T-helper 2 cell treated with Interferon-gamma antibody and Interleukin-4, amounts not matched to agents 100 ng/mL and 5 ng/mL, for 36 hours (primary cell): Measurements from ENCODE around the gene RSU1. TPM values are rescaled to one million over a fixed set of nuclear protein-coding genes. Genes with fewer than 3 reads are reported as not detected.

Experiments used
- intact Hi-C: fragments of 100-400 bp; cut with micrococcal nuclease; formaldehyde crosslinking; loops from one replicate; pipeline ENCODE4 v1.15.1; 2023
- total RNA-seq: library from RNA; stranded (reverse); gene quantifications from 2 replicates; pipeline ENCODE4 v1.2.3, GENCODE V29; 2022

RSU1 gene
- total RNA-seq, 1 donor from 2014 or later: 86.9 TPM

DNA sequence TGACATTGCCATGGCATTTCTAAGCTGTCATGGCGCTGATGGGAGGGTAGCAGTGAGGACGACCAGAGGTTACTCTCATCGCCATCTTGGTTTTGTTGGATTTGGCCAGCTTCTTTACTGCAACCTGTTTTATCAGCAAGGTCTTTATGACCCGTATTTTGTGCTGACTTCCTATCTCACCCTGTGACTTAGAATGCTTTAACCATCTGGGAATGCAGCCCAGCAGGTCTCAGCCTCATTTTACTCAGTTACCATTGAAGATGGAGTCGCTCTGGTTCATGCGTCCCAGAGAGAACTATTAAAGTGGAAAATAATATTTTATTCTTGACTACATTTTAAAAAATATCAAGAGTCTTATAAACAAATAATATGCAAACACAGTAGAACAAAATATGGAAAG lies 131.7 kb downstream of the RSU1 start:
- intact Hi-C loops: no loop called here

DNA sequence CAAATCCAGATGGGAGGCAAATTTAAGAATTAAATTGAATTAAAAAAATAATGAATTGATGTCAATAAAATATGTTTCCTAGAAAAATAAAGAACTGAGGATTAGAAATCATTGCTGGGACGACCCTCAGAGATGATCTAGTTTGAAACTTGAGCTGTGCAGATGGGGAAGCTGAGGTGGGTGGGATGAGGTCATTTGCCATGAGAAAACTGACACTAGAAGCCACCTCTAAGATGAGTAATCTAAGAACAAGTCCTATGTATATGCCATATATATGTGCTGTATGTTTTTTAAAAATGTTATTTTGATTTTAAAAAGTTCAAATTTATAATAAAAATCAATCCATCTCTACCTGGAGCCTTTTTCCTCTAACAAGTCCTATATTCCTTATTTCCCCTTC lies 135.7 kb downstream of the RSU1 start:
- intact Hi-C loops: no loop called here

DNA sequence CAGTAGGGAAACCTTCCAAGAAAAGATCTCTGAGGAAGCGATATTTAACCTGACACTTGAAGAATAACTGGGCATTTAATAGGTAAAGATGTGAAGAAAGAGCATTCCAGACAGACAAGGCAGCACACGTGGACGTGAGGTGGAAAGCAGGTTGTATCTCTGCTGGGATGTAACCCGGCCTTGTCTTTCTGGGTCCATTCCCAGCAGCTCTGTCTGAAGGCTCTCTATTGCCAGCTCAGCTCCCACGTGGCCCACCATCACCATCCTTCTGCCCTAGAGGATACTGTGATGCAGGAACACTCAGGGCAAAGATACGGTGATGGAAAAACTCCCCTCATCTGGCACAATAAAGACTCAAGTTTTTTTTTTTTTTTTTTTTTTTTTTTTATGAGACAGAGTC lies 137.7 kb downstream of the RSU1 start:
- intact Hi-C loops: no loop called here

DNA sequence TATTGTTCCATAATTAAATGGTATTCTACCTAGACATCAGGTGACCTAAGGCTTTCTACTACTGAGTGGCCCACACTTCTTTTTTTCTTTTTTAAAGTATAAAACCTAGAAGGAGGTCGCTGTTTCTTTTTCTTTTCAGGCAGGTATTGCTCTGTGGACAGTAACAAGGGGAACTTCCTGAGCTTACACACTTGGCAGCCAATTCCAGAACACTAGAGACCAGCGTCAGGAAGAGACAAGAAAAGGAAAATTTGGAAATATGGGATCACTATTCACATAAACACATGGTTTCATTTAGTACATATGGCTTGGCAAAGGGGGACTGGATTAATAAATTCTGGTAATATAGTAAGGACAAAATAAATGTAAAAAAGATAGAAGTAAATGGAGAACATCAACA lies 141.9 kb downstream of the RSU1 start:
- intact Hi-C loops: no loop called here

DNA sequence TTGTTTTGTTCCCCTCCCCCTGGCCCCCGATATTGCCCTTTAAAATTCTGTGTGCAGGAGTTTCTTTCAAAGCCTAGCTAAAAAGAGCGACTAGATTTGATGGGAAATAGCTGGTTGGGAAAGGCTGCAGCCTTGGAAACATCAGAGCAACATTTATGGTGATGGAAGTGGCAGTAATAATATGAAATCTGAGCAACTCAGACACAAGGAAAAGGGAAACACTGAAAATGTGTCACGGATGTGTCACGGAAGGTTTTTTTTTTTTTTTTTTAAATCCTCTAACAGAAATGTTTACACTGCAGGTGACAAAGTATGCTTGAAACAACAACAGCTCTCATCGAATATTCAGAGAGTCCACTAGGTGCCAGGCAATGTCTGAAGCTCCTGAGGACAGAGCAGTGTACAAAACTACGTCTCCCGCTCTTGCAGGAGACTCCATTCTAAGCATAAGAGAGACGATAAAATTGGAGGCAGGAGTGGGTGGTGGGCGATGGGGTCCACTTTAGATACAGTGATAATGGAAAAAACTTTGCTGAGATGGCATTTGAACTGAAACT lies 143.0 kb downstream of the RSU1 start:
- intact Hi-C loops: no loop called here

DNA sequence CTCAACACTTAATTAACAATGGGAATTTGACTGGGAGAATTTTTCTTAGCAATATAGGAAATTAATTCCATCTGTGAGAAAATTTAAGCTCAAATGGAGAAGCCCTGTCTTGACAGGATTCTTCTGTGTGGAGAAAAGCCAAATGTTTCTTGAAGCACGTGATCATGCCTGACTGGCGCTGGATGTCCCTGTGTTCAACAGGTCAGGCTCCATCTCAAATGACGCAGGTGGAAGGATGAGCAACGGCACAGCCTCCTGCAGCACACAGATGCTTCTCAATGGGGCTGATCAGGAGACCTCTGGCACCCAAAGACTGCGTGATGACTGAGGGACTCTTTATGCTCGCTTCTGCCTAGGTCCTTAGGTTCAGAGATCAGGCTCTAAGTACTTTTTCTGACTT lies 143.8 kb downstream of the RSU1 start:
- intact Hi-C loops: no loop called here

DNA sequence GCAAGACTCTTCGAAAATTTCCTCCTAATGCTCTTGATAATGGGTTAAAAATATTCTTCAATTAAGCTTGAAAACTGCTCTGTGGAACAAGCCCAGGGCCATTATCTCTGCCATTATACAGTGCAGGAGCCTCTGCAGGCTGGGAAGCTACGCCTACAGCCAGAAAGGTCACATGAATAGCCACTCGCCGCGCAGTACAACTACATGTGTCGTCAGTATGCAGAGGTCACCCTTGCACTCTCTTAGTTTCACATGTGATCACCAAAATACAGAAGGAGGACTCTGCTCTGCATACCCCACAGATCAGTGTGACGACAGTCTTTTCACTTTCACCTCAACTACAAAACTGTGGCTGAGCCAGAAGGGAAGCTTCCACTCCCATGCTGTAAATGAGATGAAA lies 153.8 kb downstream of the RSU1 start:
- intact Hi-C loops: no loop called here

DNA sequence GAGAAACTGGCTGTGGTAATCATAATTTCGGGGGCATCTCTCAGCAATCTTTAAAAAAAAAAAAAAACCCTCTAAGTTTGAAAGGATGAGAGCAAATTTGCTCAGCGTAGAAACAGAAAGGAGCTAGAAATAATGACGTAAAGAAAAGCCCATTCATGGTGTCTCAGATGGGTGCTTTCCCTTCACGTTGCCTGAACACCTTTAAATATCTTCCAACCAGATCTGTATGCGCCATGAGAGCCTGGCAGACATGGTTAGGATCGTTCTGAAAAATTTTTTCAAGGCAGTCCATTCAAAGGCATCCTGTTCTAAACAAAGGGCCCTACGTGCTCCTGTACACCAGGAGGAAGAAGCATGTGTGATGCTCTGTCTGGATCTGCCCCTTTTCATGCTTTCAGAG lies 154.3 kb downstream of the RSU1 start:
- intact Hi-C loops: no loop called here

DNA sequence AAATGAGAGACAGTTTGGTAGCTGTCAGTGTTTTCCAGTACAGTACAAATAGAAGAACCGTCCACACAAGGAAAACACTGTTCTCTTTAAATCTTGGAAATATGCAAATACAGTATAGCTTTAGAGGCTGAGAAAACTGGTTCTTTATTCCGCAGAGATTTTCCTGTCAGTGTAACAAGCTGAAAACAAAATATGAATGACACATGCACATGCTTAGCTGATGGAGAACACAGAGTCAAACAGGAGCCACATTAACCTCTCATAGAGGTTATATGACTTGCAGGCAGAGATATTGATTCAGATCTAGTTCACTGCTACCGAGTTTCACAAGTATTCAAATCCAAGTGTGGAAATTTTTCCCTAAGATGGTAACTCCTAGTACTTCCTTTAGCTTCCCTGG lies 160.3 kb downstream of the RSU1 start:
- intact Hi-C loops: no loop called here

DNA sequence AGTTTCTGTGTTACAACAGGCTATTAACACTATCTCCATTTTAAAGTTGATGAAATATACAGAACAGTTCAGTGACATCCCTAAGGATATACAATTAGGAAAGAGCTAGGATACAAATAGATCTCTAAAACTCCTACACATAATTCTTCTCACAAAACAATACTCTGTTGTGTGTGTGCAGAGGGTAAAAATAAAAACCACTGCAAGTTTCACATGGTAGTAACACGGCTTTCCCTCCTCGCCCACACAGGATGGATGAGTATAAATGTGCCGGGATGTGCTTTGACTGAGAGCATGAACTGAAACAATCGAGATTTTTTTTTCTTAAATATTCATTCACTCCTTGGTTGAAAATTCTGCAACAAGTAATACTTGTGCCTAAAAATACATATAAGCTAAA lies 164.0 kb downstream of the RSU1 start:
- intact Hi-C loops: no loop called here

DNA sequence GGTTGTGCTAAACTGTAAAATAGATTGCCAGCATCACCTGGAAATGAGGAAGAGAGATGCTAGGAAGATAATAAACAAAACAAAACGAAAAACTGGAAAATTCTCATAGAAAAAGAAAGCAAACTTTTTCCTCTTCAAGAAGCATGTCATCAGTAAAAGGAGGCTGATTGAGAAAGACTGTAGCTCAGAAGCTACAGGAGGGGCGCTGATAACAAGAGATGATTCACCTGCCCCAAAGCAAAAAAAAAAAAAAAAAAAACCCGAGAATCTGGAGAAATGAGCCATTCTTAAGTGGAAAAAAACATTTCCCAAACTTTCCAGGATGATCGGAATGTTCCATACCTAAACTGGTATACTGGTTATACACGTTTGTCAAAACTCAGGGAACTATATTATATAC lies 165.1 kb downstream of the RSU1 start:
- intact Hi-C loops: no loop called here

DNA sequence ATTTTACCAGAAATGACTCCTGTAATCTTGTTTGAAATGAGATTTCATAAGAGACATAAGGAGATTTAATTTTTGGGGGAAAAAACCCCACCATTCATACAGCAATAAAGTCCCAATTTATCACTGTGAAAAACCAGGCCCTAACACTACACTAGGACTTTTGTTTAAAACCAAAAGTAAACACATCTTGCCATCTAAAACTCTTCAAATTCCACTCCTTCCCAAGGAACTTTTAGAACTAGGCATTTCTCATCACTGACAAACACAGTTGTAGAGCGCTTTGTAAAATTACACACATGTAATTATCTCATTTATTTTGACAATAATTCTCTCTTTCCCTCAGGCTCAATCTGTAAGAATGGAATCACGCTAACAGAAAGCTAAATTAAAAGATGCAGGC lies 167.5 kb downstream of the RSU1 start:
- intact Hi-C loops: no loop called here

DNA sequence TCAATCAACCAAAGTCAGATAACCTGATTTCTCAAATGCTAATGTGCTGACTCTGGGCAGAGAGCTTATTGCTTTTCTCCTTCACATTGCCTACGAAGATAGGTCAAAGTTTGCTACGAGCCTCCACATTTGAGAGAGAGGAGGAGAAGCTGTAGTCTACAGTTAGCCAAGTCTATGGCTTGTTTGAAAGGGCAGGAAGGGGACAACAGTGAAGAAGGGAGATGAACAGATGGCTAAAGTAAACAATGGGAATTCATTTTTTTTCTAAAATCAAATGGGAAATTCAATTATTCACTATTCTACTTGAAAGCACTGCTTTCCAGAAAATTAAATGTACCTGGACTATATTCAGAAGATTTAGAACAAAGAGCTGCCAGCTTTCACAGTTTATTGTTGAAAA lies 168.9 kb downstream of the RSU1 start:
- intact Hi-C loops: no loop called here

DNA sequence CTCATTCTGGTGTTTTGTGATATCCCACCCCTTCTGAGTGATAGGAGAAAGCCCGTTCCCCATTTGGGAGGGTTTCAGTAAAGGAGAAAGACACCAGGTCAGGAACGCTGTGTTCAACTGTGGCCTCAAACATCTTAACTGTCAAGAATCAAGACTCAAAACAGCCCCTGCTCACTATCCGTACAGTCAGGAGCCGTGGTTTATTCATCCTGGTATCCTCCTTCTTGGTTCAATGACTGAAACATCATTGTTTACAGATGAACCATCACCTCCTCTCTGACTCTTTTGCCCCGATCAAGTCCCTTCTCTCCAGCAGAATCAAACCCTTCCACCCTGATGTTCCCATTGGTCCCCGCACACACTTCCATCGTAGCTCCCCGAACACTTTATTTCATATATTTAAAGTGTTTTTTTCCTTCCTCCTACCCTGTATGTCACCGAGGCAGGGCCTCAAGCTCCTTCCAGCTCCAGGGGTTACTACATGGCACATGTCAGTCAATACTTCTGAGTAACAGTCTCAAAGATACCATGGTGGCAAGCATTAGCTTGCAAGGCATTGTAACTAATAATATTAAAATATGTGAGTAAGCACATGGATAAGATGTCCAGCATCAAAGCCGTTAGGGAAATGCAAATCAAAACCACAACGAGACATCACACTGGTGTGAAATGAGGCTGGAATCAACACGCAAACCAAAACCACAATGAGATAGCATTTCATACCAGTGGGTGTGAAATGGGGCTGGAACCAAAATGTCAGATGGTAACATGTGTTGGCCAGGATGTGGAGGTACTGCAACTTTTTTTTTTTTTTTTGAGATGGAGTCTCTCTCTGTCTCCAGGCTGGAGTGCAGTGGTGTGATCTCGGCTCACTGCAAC lies 170.8 kb downstream of the RSU1 start:
- intact Hi-C loops: no loop called here

DNA sequence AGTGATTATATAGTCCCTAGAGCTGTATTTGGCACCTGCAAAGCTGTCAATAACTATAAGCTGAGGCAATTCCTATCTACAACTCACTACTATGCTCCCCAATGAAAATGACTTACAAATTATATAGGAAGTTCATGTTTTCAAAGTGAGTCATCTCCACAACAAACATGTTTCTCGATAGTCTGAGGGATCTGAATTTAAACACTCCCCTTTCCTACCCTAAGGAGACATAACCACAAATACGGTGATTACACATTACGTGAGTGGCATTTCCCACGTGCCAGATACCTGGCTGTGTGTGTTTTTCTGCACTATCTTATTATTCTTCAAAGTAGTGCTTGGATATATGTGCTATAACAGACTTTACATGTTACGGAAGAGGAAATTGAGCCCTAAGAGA lies 173.1 kb downstream of the RSU1 start:
- intact Hi-C loops: no loop called here

DNA sequence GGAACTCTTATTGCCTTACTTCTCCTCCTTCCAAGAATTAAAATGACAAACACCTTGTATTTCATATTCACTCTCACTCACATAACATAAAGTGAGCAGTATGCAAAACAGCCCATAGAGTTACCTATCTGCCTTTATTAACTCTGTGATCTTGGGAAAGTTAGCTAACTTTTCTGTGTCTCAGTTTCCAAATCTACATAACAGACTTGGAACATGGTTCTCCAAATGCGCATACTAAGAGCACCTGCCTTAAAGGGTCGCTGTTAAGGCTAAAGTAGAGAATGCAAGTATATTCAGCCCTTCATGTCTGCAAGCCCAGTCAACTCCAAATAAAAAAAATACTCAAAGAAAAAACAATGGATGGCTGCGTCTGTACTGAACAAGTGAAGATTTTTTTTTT lies 173.7 kb downstream of the RSU1 start:
- intact Hi-C loops: no loop called here

DNA sequence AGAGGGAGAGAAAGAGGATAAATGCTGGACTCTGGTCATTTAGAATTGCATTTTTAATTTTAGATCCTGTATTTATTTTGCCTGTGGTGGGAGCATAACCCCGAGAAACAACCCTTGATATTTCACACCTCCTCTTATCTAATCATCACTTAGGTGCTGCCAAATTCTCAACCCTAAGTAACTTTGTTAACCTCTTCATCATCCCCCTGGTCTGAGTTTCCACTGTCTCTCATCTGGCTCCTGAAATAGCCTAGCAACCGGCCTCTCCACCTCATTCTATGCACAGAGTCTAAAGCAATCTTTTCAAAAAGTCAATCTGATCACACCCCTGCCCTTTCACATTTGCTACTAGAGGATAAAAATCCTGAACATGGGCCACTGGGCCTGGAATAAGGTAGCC lies 177.1 kb downstream of the RSU1 start:
- intact Hi-C loops: no loop called here

DNA sequence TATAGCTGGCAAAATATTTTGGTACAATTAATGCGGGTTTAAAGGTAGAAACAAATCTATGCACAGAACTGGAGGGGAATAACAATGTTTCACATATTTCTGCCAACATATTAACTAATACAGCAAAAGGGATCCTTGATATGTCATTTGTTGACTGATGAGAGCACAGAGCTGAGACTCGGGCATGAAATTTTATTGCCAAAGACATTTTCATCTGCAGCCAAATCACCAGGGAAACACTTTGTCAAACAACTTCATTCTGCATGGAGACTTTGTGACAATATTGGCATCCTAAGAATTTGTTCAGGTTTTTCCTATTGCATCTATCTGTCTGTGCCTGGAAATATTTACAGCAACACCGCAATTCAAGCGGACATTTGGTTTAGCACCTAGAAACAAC lies 177.8 kb downstream of the RSU1 start:
- intact Hi-C loops: no loop called here

DNA sequence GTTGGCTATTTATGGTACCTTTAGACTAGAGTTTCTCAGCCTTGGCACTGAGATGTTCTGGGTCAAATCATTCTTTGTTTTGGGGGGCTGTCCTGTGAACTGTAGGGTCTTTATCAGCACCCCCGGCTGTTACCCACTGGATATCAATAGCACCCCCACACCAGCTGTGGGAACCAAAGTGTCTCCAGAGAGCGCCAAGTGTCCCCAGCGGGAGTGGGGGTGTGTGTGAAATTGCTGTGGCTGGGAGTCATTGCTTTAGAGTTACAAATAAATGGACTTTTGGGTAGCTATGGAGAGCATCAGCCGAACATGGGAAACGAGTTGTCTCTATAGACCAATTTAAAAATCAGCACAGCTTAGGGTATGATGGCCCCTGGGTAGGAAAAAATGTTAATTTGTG lies 184.2 kb downstream of the RSU1 start:
- intact Hi-C loops: no loop called here

DNA sequence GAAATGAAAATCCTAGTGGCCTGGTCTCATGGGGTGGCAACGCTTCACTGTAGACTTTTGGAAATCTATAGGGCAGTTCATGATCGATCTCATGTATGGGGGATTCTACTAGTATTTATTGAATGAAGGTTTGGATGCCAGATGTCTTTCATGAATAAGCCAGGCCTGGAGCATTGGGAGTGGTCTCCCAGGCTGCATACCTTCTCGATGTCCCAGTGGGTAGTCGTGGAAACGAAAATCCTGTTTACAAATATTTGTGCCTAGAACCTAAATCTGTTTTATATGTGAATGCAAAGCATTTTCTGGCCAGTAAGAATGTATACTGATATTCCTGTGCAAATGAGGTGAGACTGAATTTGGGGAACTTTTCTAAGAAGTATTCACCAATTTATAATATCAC lies 190.5 kb downstream of the RSU1 start:
- intact Hi-C loops: no loop called here

DNA sequence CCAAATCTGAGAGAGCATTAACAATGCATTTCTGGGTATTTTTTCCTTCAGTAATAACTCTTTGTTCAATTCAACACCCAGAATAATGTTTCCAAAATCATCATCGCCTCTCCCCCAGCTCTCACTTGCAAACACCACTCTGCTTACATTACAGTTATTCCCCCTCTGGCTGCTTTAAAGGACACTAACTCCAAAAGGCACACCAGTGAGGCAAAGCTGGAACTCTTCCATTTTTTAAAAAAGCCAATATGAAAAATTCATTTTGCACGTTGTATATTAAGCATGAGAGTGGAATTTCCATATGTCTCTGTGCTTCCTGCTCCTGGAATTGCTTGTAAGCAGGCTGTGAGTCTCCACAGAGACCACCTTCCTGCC lies 204.3 kb downstream of the RSU1 start:
- intact Hi-C loops: no loop called here

DNA sequence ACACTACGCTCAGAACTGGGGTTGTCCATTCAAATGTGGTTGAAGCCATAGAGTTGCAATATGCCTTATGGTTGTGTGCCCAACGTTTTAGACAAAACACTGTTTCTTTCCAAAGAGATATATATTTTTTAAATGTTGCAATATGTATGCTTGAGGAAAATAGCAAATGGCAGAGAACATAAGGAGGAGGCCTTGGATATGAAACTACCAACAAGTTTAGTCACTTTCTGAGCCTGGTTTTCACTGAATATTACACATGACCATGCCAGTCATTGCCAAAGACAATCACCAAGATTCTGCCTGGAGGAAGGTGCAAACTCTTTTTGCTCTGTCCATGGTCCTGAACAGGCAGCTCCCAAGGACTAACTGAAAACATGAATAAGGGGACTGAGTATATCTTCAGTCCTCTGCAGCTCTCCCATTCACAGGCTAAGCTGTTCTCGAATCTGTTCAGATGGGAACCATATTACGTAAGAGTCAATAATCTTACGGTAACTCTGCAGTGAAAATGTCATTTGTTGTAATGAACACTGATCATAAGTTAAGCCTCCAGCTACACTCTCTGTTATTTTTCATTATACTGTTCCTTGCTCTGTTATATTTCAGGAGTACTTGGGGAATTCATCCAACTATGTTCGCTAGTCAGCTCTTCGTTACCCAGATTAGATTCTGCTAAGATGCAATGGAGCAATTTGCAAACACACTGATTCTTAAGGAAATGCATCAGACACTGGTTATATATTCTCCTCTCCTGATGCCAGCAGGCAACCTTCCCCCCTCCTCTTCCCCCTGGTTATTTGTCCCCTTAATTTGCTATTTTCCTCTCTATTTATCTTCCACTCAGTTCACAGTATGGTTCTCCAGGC lies 204.9 kb downstream of the RSU1 start:
- intact Hi-C loops: no loop called here
